Posterior cingulate gyrus (tissue), 11 donors: ENCODE results near the gene CEBPB.
"Not testable (repeated sequence)": the region's sequence is repeated elsewhere in the genome, so short reads cannot be mapped to it uniquely, and the experiment has no call there.

ENCODE experiments used
- DNase-seq, 10 donors: peaks; one replicate each; pipeline versions ENCODE4 v3.0.0 to v3.0.0-alpha.2; 2020 to 2021; ENCODE audit warnings: mixed read lengths in 3 of 10
- intact Hi-C: fragments of 100-400 bp; cut with DNase I; formaldehyde crosslinking; loops from one replicate; pipeline ENCODE4 v1.15.1; 2023

Gene CEBPB

GRCh38 chr20:50203951-50204937 lies 13.6 kb downstream of the CEBPB start:
- intact Hi-C loops: no loop called here
- peak in 2 of 10 donors; percentile 2 to 55 for DNase-seq

- intact Hi-C loops: no loop called here
- no peak for DNase-seq
Measured at GRCh38 chr20:50207026-50207425, 16.4 kb downstream of the CEBPB start.

- DNase-seq: peak in 1 of 10 donors; percentile 23
- intact Hi-C loops: no loop called here
Measured at GRCh38 chr20:50208085-50208491, 17.5 kb downstream of the CEBPB start.

GRCh38 chr20:50208815-50209214 lies 18.2 kb downstream of the CEBPB start:
- peak in 1 of 10 donors; percentile 16 for DNase-seq
- intact Hi-C loops: not testable (repeated sequence)

GRCh38 chr20:50210066-50210619 lies 19.5 kb downstream of the CEBPB start:
- intact Hi-C loops: no loop called here
- peak in 1 of 10 donors; percentile 39 for DNase-seq

- intact Hi-C loops: no loop called here
- peak in 1 of 10 donors; percentile 42 for DNase-seq
Measured at GRCh38 chr20:50211091-50211490, 20.5 kb downstream of the CEBPB start.

GRCh38 chr20:50213531-50214106 lies 23.0 kb downstream of the CEBPB start:
- peak in 1 of 10 donors; percentile 8 for DNase-seq
- intact Hi-C loops: no loop called here

- intact Hi-C loops: no loop called here
Measured at GRCh38 chr20:50214226-50215024, 23.8 kb downstream of the CEBPB start.

GRCh38 chr20:50215101-50215690 lies 24.6 kb downstream of the CEBPB start:
- intact Hi-C loops: no loop called here
- peak in 1 of 10 donors; percentile 59 for DNase-seq

More at GRCh38 chr20:50214226-50215024, 23.8 kb downstream of the CEBPB start:
- peak in 2 of 10 donors; percentile 2 to 68 for DNase-seq

GRCh38 chr20:50215926-50216325 lies 25.3 kb downstream of the CEBPB start:
- peak in 2 of 10 donors; percentile 43 to 53 for DNase-seq
- intact Hi-C loops: no loop called here

- DNase-seq: peak in 2 of 10 donors; percentile 14 to 26
- intact Hi-C loops: no loop called here
Measured at GRCh38 chr20:50216543-50217206, 26.0 kb downstream of the CEBPB start.

- intact Hi-C loops: no loop called here
- DNase-seq: peak in 2 of 10 donors; percentile 33 to 39
Measured at GRCh38 chr20:50217207-50217949, 26.7 kb downstream of the CEBPB start.

GRCh38 chr20:50218987-50219435 lies 28.4 kb downstream of the CEBPB start:
- DNase-seq: peak in 1 of 10 donors; percentile 40
- intact Hi-C loops: no loop called here

GRCh38 chr20:50219600-50219999 lies 29.0 kb downstream of the CEBPB start:
- no peak for DNase-seq
- intact Hi-C loops: no loop called here

GRCh38 chr20:50220093-50220893 lies 29.7 kb downstream of the CEBPB start:
- peak in 1 of 10 donors; percentile 48 for DNase-seq
- intact Hi-C loops: no loop called here

- intact Hi-C loops: no loop called here
- DNase-seq: peak in 1 of 10 donors; percentile 39
Measured at GRCh38 chr20:50220894-50221365, 30.3 kb downstream of the CEBPB start.

GRCh38 chr20:50221501-50222308 lies 31.1 kb downstream of the CEBPB start:
- intact Hi-C loops: no loop called here
- DNase-seq: peak in 1 of 10 donors; percentile 80
